Vagina (tissue), 2 donors: ENCODE data around the gene KCNK16.

Experiments
- POLR2A ChIP-seq, 2 donors: fragments of 450-650 bp; IDR thresholded peaks; one replicate each; pipeline ENCODE4 v1.6.1; 2017; ENCODE audit warnings: antibody characterized with exemption in 2 of 2, mild to moderate bottlenecking in 2 of 2, moderate library complexity in 2 of 2
- POLR2AphosphoS5 ChIP-seq, 2 donors: sonication (generic); formaldehyde crosslinking; IDR thresholded peaks; one replicate each; pipeline ENCODE4 v1.9.0; 2017; ENCODE audit warnings: antibody characterized with exemption in 2 of 2, mild to moderate bottlenecking in 2 of 2, low read depth in 1 of 2; ENCODE audit not compliant: insufficient read depth in 1 of 2
- TF ChIP-seq, protein P1 (sequence below), 3 experiments: fragments of 450-650 bp in 2 of 3; fragments of 200-600 bp in 1 of 3; sonication (generic) in 1 of 3; IDR thresholded peaks; one replicate each; pipeline ENCODE4 v1.5.1; 2017 to 2019; ENCODE audit warnings: antibody characterized with exemption in 3 of 3, mild to moderate bottlenecking in 2 of 3, moderate library complexity in 2 of 3

DNA sequence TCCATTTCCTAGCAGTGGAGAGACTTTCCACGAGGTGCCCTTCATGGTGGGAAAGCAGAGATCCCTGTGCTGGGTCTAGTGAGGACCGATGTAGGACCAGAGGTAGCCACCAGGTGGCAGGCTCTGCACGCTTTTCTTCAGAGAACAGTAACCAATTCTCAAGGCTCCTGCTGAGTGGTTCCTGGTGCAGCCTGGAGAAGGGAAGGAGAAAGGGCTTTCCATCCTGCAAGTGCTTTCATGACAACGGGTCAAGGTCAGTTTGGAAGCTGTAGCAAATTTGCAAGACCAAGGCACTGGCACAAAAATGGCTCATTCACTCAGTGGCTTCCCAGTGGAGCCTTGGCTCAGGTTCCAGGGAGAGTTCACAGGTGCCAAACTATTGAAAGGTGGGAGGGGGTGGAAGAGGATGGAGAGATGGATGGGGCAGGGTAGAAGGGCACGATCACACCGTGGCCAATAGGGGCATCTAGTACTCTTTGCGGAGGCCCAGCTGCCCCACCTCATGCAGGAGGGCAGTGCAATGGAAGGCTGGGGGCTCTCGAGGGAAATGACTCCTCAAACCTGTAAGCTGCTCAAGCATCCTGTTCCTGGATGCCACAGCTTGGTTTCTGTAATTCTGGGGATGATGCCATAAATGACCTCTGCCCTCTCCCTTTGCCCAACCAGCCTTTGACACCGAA is 25.5 kb upstream of the KCNK16 start:
- TF ChIP-seq, protein P1, sequence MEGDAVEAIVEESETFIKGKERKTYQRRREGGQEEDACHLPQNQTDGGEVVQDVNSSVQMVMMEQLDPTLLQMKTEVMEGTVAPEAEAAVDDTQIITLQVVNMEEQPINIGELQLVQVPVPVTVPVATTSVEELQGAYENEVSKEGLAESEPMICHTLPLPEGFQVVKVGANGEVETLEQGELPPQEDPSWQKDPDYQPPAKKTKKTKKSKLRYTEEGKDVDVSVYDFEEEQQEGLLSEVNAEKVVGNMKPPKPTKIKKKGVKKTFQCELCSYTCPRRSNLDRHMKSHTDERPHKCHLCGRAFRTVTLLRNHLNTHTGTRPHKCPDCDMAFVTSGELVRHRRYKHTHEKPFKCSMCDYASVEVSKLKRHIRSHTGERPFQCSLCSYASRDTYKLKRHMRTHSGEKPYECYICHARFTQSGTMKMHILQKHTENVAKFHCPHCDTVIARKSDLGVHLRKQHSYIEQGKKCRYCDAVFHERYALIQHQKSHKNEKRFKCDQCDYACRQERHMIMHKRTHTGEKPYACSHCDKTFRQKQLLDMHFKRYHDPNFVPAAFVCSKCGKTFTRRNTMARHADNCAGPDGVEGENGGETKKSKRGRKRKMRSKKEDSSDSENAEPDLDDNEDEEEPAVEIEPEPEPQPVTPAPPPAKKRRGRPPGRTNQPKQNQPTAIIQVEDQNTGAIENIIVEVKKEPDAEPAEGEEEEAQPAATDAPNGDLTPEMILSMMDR (IDR thresholded peaks at IDR 0.05): peak; percentile 62 to 76 (median 72)
- no peak for TF ChIP-seq POLR2A (IDR thresholded peaks at IDR 0.05)
- no peak for TF ChIP-seq POLR2AphosphoS5 (IDR thresholded peaks at IDR 0.05; ENCODE audit: insufficient read depth in 1 of 2, low read depth in 1 of 2)
